Lung (tissue), 12 donors: Measurements from ENCODE around the gene LIPC. TPM values are rescaled to one million over a fixed set of nuclear protein-coding genes. Genes with fewer than 3 reads are reported as not detected.

Source experiments
- ATAC-seq: fragments of 200-7000 bp; cut with Tn5 transposase; one replicate; pipeline ENCODE4 v1.9.1; 2020; ENCODE audit warnings: moderate number of reproducible peaks; ENCODE audit not compliant: insufficient read depth, low FRiP score
- DNase-seq, 3 donors: peaks; one replicate each; pipeline ENCODE4 v3.0.0-alpha.2; 2013 to 2017
- H3K27ac ChIP-seq, 2 donors: one replicate each; pipeline ENCODE4 v1.5.1; 2013; ENCODE audit warnings: mild to moderate bottlenecking in 2 of 2, moderate library complexity in 2 of 2, control low read depth in 1 of 2, inconsistent platforms in 1 of 2, low read depth in 1 of 2, low read length in 1 of 2
- H3K27me3 ChIP-seq, 3 donors: one replicate each; pipeline ENCODE4 v1.5.1; 2013; ENCODE audit warnings: low read length in 2 of 3; ENCODE audit not compliant: control insufficient read depth in 3 of 3, insufficient read depth in 3 of 3
- H3K36me3 ChIP-seq, 4 donors: one replicate each; pipeline ENCODE4 v1.5.1; 2013; ENCODE audit warnings: low read length in 4 of 4, mild to moderate bottlenecking in 1 of 4, moderate library complexity in 1 of 4; ENCODE audit not compliant: control insufficient read depth in 4 of 4, insufficient read depth in 4 of 4
- H3K4me1 ChIP-seq, 5 donors: one replicate each; pipeline ENCODE4 v1.5.1; 2013; ENCODE audit warnings: low read length in 5 of 5, mild to moderate bottlenecking in 2 of 5, moderate library complexity in 1 of 5; ENCODE audit not compliant: control insufficient read depth in 5 of 5, insufficient read depth in 5 of 5
- H3K4me3 ChIP-seq: one replicate; pipeline ENCODE4 v1.5.1; 2013; ENCODE audit warnings: mild to moderate bottlenecking, control low read depth, moderate library complexity
- H3K9ac ChIP-seq, 2 donors: one replicate each; pipeline ENCODE4 v1.5.1; 2013; ENCODE audit warnings: low read length in 2 of 2, control low read depth in 1 of 2; ENCODE audit not compliant: insufficient read depth in 1 of 2
- H3K9me3 ChIP-seq, 4 donors: one replicate each; pipeline ENCODE4 v1.5.1; 2013; ENCODE audit warnings: low read length in 3 of 4, mild to moderate bottlenecking in 1 of 4, moderate library complexity in 1 of 4; ENCODE audit not compliant: control insufficient read depth in 4 of 4, insufficient read depth in 3 of 4
- CTCF ChIP-seq: IDR thresholded peaks from 2 replicates; pipeline ENCODE4 v1.5.1; 2012; ENCODE audit warnings: mild to moderate bottlenecking; ENCODE audit errors: control extremely low read depth, extremely low read depth
- WGBS, 2 donors: extraction: QIAGEN DNeasy Blood & Tissue Kit; methylation state at CpG; one replicate each; pipeline ENCODE4 v1.1.7; 2013; 5-methylcytosine and 5-hydroxymethylcytosine counted together
- polyA plus RNA-seq, 2 donors: library from polyadenylated mRNA; stranded (reverse); fragments of 200-250 nt; gene quantifications; one replicate each; pipeline ENCODE4 v1.2.1, GENCODE V29; 2013
- total RNA-seq, 2 donors: library from RNA; depleted of rRNA in 1 of 2; stranded (reverse); fragments of >200 nt in 1 of 2; gene quantifications; one replicate each; pipeline ENCODE4 v1.2.1, GENCODE V29; 2014 to 2021
- donor health status: control.
- donor health status: control.
- donor health status: Bipolar disorder and iron deficiency.
- donor health status: healthy.
- donor health status: DM: yes; HTN: yes; CAD: no.

LIPC gene
- total and polyA plus RNA-seq, 4 donors, result 0.20 to 0.57 (median 0.40) TPM

- H3K36me3 ChIP-seq, result no peaks in the 10 kb centered on the region
- H3K27ac ChIP-seq, result no peak overlapping the region
- TF ChIP-seq CTCF, result no peak
- DNase-seq (peak in 1 of 3 donors; percentile 34), ATAC-seq (no peak)
- no peaks in the 10 kb centered on the region for H3K9me3 ChIP-seq
- 83 to 90% methylated on average over 16 of the region's 16 CpGs for WGBS, 2 donors
- no peak overlapping the region for H3K9ac ChIP-seq
- peaks cover 0 to 2% (median 0%) of the 10 kb centered on the region in 3 donors for H3K27me3 ChIP-seq
- no peak overlapping the region for H3K4me3 ChIP-seq
- peaks cover 0 to 5% (median 0%) of the 10 kb centered on the region in 5 donors for H3K4me1 ChIP-seq
Observed at GRCh38 chr15:58538225-58538727, 106.5 kb downstream of the LIPC start.

- Histone ChIP-seq H3K4me3 (no peak overlapping the region), H3K9me3 (no peaks in the 10 kb centered on the region), H3K27me3 (peaks cover 0 to 2% (median 0%) of the 10 kb centered on the region in 3 donors), H3K4me1 (peaks cover 0 to 5% (median 0%) of the 10 kb centered on the region in 5 donors), H3K36me3 (no peaks in the 10 kb centered on the region), H3K27ac (no peak overlapping the region), H3K9ac (no peak overlapping the region)
- TF ChIP-seq CTCF, result no peak
- DNase-seq (no peak), ATAC-seq (no peak)
- WGBS, 2 donors, result 97 to 98% methylated on average over 3 of the region's 3 CpGs
Observed at GRCh38 chr15:58538901-58539300, 107.1 kb downstream of the LIPC start.

- DNase-seq, result no peak
- Histone ChIP-seq H3K36me3 (no peaks in the 10 kb centered on the region), H3K27me3 (peaks cover 0 to 2% (median 0%) of the 10 kb centered on the region in 3 donors), H3K4me3 (no peak overlapping the region), H3K9me3 (no peaks in the 10 kb centered on the region), H3K4me1 (peaks cover 0 to 5% (median 0%) of the 10 kb centered on the region in 5 donors), H3K27ac (no peak overlapping the region), H3K9ac (no peak overlapping the region)
- WGBS, 2 donors, result 58 to 81% methylated on average over 1 of the region's 1 CpG
- TF ChIP-seq CTCF, result no peak
- ATAC-seq, result no peak
Observed at GRCh38 chr15:58539548-58539947, 107.8 kb downstream of the LIPC start.

- WGBS, 2 donors, result 90 to 91% methylated on average over 17 to 22 of the region's 22 CpGs
- DNase-seq (no peak), ATAC-seq (no peak)
- H3K4me3 ChIP-seq, result no peak overlapping the region
- H3K27me3 ChIP-seq, result no peaks in the 10 kb centered on the region
- H3K9me3 ChIP-seq, result no peaks in the 10 kb centered on the region
- no peak overlapping the region for H3K9ac ChIP-seq
- H3K27ac ChIP-seq, result no peak overlapping the region
- peaks cover 0 to 5% (median 3%) of the 10 kb centered on the region in 5 donors for H3K4me1 ChIP-seq
- H3K36me3 ChIP-seq, result no peaks in the 10 kb centered on the region
- no peak for TF ChIP-seq CTCF
Observed at GRCh38 chr15:58541410-58542087, 109.8 kb downstream of the LIPC start.
